HT1080 (cell line): ENCODE data around the gene TMC3. TPM values are rescaled to one million over a fixed set of nuclear protein-coding genes. Genes with fewer than 3 reads are reported as not detected.

Experiments
- DNase-seq: peaks from one replicate; pipeline ENCODE4 v3.0.0-alpha.2; 2015; ENCODE audit warnings: low read depth
- total RNA-seq: library from RNA; depleted of rRNA; stranded (reverse); fragments of >200 nt; shearing (Covaris generic); gene quantifications from 2 replicates; pipeline ENCODE4 v1.2.3, GENCODE V29; 2014

The TMC3 gene
- total RNA-seq, 1 experiment from 2014 or later, result not detected

GRCh38 chr15:81301385-81301784, 72.6 kb downstream of the TMC3 start:
- no peak for DNase-seq

- DNase-seq, result no peak
Measured at GRCh38 chr15:81299630-81300273, 74.3 kb downstream of the TMC3 start.

- DNase-seq, result no peak
Measured at GRCh38 chr15:81299156-81299555, 74.9 kb downstream of the TMC3 start.

- no peak for DNase-seq
Measured at GRCh38 chr15:81298611-81299010, 75.4 kb downstream of the TMC3 start.

- no peak for DNase-seq
Measured at GRCh38 chr15:81297603-81298575, 76.1 kb downstream of the TMC3 start.

- peak; percentile 64 for DNase-seq
Measured at GRCh38 chr15:81297147-81297572, 76.9 kb downstream of the TMC3 start.

- DNase-seq, result peak; percentile 32
Measured at GRCh38 chr15:81296673-81297072, 77.3 kb downstream of the TMC3 start.

- no peak for DNase-seq
Measured at GRCh38 chr15:81296186-81296585, 77.8 kb downstream of the TMC3 start.

GRCh38 chr15:81295486-81296121, 78.4 kb downstream of the TMC3 start:
- no peak for DNase-seq

- no peak for DNase-seq
Measured at GRCh38 chr15:81294516-81294880, 79.5 kb downstream of the TMC3 start.

GRCh38 chr15:81293728-81294515, 80.1 kb downstream of the TMC3 start:
- no peak for DNase-seq

- no peak for DNase-seq
Measured at GRCh38 chr15:81292523-81293001, 81.5 kb downstream of the TMC3 start.

- DNase-seq, result no peak
Measured at GRCh38 chr15:81291916-81292522, 82.0 kb downstream of the TMC3 start.

- no peak for DNase-seq
Measured at GRCh38 chr15:81289910-81290309, 84.1 kb downstream of the TMC3 start.

GRCh38 chr15:81288616-81289015, 85.4 kb downstream of the TMC3 start:
- DNase-seq, result no peak

GRCh38 chr15:81288040-81288439, 86.0 kb downstream of the TMC3 start:
- DNase-seq, result no peak

GRCh38 chr15:81286621-81287121, 87.3 kb downstream of the TMC3 start:
- no peak for DNase-seq

GRCh38 chr15:81285461-81285860, 88.6 kb downstream of the TMC3 start:
- no peak for DNase-seq

- DNase-seq, result no peak
Measured at GRCh38 chr15:81284256-81285031, 89.6 kb downstream of the TMC3 start.

GRCh38 chr15:81282911-81283310, 91.1 kb downstream of the TMC3 start:
- DNase-seq, result no peak
